Sigmoid colon (tissue), 7 donors: ENCODE results near the gene MTCL1. TPM values are rescaled to one million over a fixed set of nuclear protein-coding genes. Genes with fewer than 3 reads are reported as not detected.

Experiments
- DNase-seq: peaks from one replicate; pipeline ENCODE4 v3.0.0-alpha.2; 2019
- H3K27ac ChIP-seq, 4 donors: fragments of 200-600 bp; sonication (generic); one replicate each; pipeline ENCODE4 v1.5.1; 2016 to 2019; ENCODE audit warnings: mild to moderate bottlenecking in 1 of 4
- H3K27me3 ChIP-seq, 3 donors: fragments of 200-600 bp; sonication (generic); one replicate each; pipeline ENCODE4 v1.5.1; 2019; ENCODE audit warnings: mild to moderate bottlenecking in 1 of 3
- H3K36me3 ChIP-seq, 4 donors: fragments of 200-600 bp; sonication (generic); one replicate each; pipeline ENCODE4 v1.5.1; 2016 to 2019
- H3K4me1 ChIP-seq, 4 donors: fragments of 200-600 bp; sonication (generic); one replicate each; pipeline ENCODE4 v1.5.1; 2017 to 2019
- H3K4me3 ChIP-seq, 4 donors: fragments of 200-600 bp; sonication (generic); one replicate each; pipeline ENCODE4 v1.5.1; 2017 to 2019; ENCODE audit warnings: mild to moderate bottlenecking in 2 of 4, moderate library complexity in 1 of 4
- H3K9me3 ChIP-seq, 4 donors: fragments of 200-600 bp in 3 of 4; sonication (generic) in 3 of 4; one replicate each; pipeline versions ENCODE4 v1.5.1 to v1.6.1; 2013 to 2019
- EP300 ChIP-seq, 4 donors: sonication (generic); formaldehyde crosslinking; IDR thresholded peaks; one replicate each; pipeline ENCODE4 v1.6.1; 2017; ENCODE audit warnings: antibody characterized with exemption in 4 of 4
- POLR2A ChIP-seq, 2 donors: fragments of 450-650 bp; IDR thresholded peaks; one replicate each; pipeline ENCODE4 v1.6.1; 2016; ENCODE audit warnings: antibody characterized with exemption in 2 of 2, mild to moderate bottlenecking in 2 of 2, moderate library complexity in 2 of 2
- POLR2AphosphoS5 ChIP-seq, 4 donors: sonication (generic); formaldehyde crosslinking; IDR thresholded peaks; one replicate each; pipeline ENCODE4 v1.6.1; 2017; ENCODE audit warnings: antibody characterized with exemption in 4 of 4
- WGBS, 2 donors: extraction: QIAGEN DNeasy Blood & Tissue Kit; methylation state at CpG; one replicate each; pipeline ENCODE4 v1.1.7; 2013; 5-methylcytosine and 5-hydroxymethylcytosine counted together
- intact Hi-C: fragments of 100-400 bp; cut with DNase I; formaldehyde crosslinking; loops from one replicate; pipeline ENCODE4 v1.15.1; 2023
- polyA plus RNA-seq, 3 donors: library from polyadenylated mRNA; stranded (reverse); fragments of 200-250 nt; gene quantifications; one replicate each; pipeline ENCODE4 v1.2.3, GENCODE V29; 2013
- total RNA-seq, 4 donors: library from RNA; depleted of rRNA; stranded (reverse); fragments of >200 nt; gene quantifications; one replicate each; pipeline ENCODE4 v1.1.0, GENCODE V29; 2016
- TF ChIP-seq, protein P1 (sequence below), 4 experiments: fragments of 450-650 bp in 3 of 4; fragments of 200-600 bp in 1 of 4; IDR thresholded peaks; one replicate each; pipeline ENCODE4 v1.5.1; 2016 to 2019; ENCODE audit warnings: antibody characterized with exemption in 4 of 4, mild to moderate bottlenecking in 3 of 4, moderate library complexity in 2 of 4
- donor health status: healthy with polysubstance abuse.
- donor health status: Bipolar disorder and iron deficiency.
- donor health status: healthy.

Gene MTCL1
- total and polyA plus RNA-seq, 7 donors, result 0.69 to 133 (median 58.5) TPM

GRCh38 chr18:8769509-8770095 is 64.2 kb downstream of the MTCL1 start:
- H3K4me3 ChIP-seq, result no peak overlapping the region
- intact Hi-C loops, result loop anchor here (10.0 kb wide), 1 partner anchor 215 kb away; no protein-coding TSS in a partner anchor
- WGBS, 2 donors, result 87 to 93% methylated on average over 3 of the region's 3 CpGs
- DNase-seq, result no peak
- H3K36me3 ChIP-seq, result no peaks in the 10 kb centered on the region
- H3K27ac ChIP-seq, result peak overlapping the region; percentile 23 to 87 (median 57)
- H3K4me1 ChIP-seq, result peaks cover 0 to 93% (median 53%) of the 10 kb centered on the region in 4 donors
- no peaks in the 10 kb centered on the region for H3K27me3 ChIP-seq
- TF ChIP-seq EP300 (IDR thresholded peaks at IDR 0.05) (no peak), POLR2A (IDR thresholded peaks at IDR 0.05) (no peak), POLR2AphosphoS5 (IDR thresholded peaks at IDR 0.05) (no peak)
- TF ChIP-seq, protein P1, sequence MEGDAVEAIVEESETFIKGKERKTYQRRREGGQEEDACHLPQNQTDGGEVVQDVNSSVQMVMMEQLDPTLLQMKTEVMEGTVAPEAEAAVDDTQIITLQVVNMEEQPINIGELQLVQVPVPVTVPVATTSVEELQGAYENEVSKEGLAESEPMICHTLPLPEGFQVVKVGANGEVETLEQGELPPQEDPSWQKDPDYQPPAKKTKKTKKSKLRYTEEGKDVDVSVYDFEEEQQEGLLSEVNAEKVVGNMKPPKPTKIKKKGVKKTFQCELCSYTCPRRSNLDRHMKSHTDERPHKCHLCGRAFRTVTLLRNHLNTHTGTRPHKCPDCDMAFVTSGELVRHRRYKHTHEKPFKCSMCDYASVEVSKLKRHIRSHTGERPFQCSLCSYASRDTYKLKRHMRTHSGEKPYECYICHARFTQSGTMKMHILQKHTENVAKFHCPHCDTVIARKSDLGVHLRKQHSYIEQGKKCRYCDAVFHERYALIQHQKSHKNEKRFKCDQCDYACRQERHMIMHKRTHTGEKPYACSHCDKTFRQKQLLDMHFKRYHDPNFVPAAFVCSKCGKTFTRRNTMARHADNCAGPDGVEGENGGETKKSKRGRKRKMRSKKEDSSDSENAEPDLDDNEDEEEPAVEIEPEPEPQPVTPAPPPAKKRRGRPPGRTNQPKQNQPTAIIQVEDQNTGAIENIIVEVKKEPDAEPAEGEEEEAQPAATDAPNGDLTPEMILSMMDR (IDR thresholded peaks at IDR 0.05), result no peak
- H3K9me3 ChIP-seq, result no peaks in the 10 kb centered on the region

DNA sequence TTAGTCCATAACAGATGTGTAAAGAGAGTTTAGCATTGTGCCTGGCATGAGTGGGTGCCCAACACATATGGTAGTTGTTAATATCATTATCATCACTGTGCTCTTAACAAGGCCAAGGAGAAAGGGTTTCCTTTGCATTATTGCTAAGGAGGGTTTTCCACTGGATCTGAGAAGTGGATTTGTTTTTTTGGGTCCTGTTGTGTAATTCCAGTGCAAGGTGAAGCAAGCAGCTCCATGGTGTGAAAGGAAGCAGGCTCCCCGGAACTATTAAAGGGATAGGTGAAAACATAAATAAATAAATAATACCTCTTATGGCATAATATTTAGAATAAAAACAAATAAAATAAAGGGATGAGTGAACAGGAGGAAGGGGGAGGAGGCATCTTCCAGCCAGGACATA is 65.3 kb downstream of the MTCL1 start:
- Histone ChIP-seq H3K36me3 (no peaks in the 10 kb centered on the region), H3K27me3 (no peaks in the 10 kb centered on the region), H3K9me3 (no peaks in the 10 kb centered on the region), H3K27ac (peak overlapping the region in 3 of 4 donors; percentile 30 to 87 (median 84)), H3K4me3 (no peak overlapping the region), H3K4me1 (peaks cover 0 to 93% (median 54%) of the 10 kb centered on the region in 4 donors)
- 87 to 90% methylated on average over 1 of the region's 1 CpG for WGBS, 2 donors
- TF ChIP-seq EP300 (IDR thresholded peaks at IDR 0.05), result no peak
- no peak for TF ChIP-seq POLR2AphosphoS5 (IDR thresholded peaks at IDR 0.05)
- TF ChIP-seq, protein P1 (IDR thresholded peaks at IDR 0.05), result no peak
- TF ChIP-seq POLR2A (IDR thresholded peaks at IDR 0.05), result no peak
- no peak for DNase-seq
- intact Hi-C loops, result loop anchor here (10.0 kb wide), 1 partner anchor 214 kb away; no protein-coding TSS in a partner anchor

DNA sequence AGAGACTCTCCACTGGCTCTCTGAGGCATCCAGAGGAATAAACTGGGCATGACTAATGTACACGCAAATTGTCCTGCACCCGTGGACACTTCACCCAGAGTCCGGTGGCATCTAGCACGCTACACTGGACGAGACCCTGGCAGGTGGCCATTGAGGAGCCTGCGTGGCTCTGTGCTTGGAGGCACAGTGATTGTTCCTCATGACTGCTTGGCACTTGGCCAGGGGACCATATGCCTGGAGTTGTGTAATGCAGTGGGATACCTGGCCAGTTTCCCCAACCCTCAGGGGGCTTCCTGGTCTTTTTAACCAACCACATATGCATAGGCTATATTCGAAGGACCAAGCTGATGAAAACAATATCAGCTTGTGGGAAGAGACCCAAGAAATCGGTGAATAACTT is 66.6 kb downstream of the MTCL1 start:
- peaks cover 0 to 90% (median 50%) of the 10 kb centered on the region in 4 donors for H3K4me1 ChIP-seq
- no peaks in the 10 kb centered on the region for H3K36me3 ChIP-seq
- DNase-seq, result peak; percentile 92
- TF ChIP-seq EP300 (IDR thresholded peaks at IDR 0.05), result peak in 3 of 4 donors; percentile 7 to 62 (median 31)
- no peak for TF ChIP-seq POLR2A (IDR thresholded peaks at IDR 0.05)
- TF ChIP-seq POLR2AphosphoS5 (IDR thresholded peaks at IDR 0.05), result peak; percentile 42 to 75 (median 53)
- peak overlapping the region in 3 of 4 donors; percentile 78 to 87 (median 84) for H3K27ac ChIP-seq
- 41 to 78% methylated on average over 8 of the region's 8 CpGs for WGBS, 2 donors
- intact Hi-C loops, result loop anchor here (10.0 kb wide), 1 partner anchor 213 kb away; no protein-coding TSS in a partner anchor
- no peaks in the 10 kb centered on the region for H3K27me3 ChIP-seq
- H3K9me3 ChIP-seq, result no peaks in the 10 kb centered on the region
- H3K4me3 ChIP-seq, result no peak overlapping the region

DNA sequence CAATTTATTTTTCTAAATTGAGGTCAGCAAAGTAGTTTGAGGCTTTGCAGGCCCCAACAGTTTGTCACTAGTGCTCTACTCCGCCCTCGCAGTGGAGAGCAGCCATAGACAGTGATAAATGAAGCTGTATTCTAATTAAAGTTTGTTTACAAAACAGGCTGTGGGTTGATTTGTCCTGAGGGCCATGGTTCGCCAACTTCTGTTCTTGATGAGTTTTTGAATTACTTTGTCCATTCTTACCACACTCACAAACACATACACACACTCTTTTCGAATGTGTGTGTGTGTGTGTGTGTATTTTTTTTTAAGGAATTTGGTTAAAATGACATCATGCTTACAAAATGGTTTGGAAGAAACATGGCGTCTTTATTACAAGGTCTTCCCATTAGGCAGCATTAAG is 68.6 kb downstream of the MTCL1 start:
- Histone ChIP-seq H3K36me3 (peaks cover 0 to 2% (median under 1%) of the 10 kb centered on the region in 4 donors), H3K4me3 (no peak overlapping the region), H3K27me3 (no peaks in the 10 kb centered on the region), H3K4me1 (peaks cover 0 to 71% (median 47%) of the 10 kb centered on the region in 4 donors), H3K9me3 (no peaks in the 10 kb centered on the region), H3K27ac (peak overlapping the region; percentile 76 to 87 (median 81))
- WGBS, 2 donors, result 59 to 71% methylated on average over 5 of the region's 5 CpGs
- TF ChIP-seq EP300 (IDR thresholded peaks at IDR 0.05), result peak in 3 of 4 donors; percentile 10 to 69 (median 30)
- TF ChIP-seq, protein P1 (IDR thresholded peaks at IDR 0.05), result no peak
- no peak for TF ChIP-seq POLR2A (IDR thresholded peaks at IDR 0.05)
- TF ChIP-seq POLR2AphosphoS5 (IDR thresholded peaks at IDR 0.05), result peak; percentile 61 to 82 (median 70)
- intact Hi-C loops, result loop anchor here (2.0 to 10.0 kb wide), 2 partner anchors 67 to 211 kb away; no protein-coding TSS in a partner anchor
- DNase-seq, result no peak
